ENCODE measurements around the gene CHRNA1.

Gene CHRNA1

GRCh38 chr2:174776223-174776622 is 12.0 kb upstream of the CHRNA1 start:
- no peaks in the 10 kb centered on the region for H3K36me3 ChIP-seq (replicated peaks; ENCODE audit: low read depth, low read length)
- H3K4me2 ChIP-seq (ENCODE audit: low read length) = no peak overlapping the region
- no peak overlapping the region for H3K4me3 ChIP-seq (ENCODE audit: low read length)
- H3K79me2 ChIP-seq (ENCODE audit: low read length) = no peaks in the 10 kb centered on the region
- H3K9ac ChIP-seq (ENCODE audit: low read length) = no peak overlapping the region
- H2AFZ ChIP-seq (ENCODE audit: low read depth, low read length) = no peak overlapping the region
- H3K27ac ChIP-seq (ENCODE audit: low read length) = no peak overlapping the region
- no peaks in the 10 kb centered on the region for H3K9me3 ChIP-seq (ENCODE audit: insufficient read depth, low read length)
- H4K20me1 ChIP-seq (ENCODE audit: insufficient read depth, low read length) = no peaks in the 10 kb centered on the region
- H3K4me1 ChIP-seq (ENCODE audit: low read length) = peaks cover 27% of the 10 kb centered on the region
- TF ChIP-seq EZH2phosphoT487 (IDR thresholded peaks at IDR 0.05; ENCODE audit: low read depth) = no peak
- peak; percentile 65 for TF ChIP-seq CTCF (IDR thresholded peaks at IDR 0.05; ENCODE audit: low read depth, low read length)
- no peaks in the 10 kb centered on the region for H3K27me3 ChIP-seq (ENCODE audit: low read depth, low read length)

- Histone ChIP-seq H3K36me3 (replicated peaks; ENCODE audit: low read depth, low read length) (no peaks in the 10 kb centered on the region), H3K4me3 (ENCODE audit: low read length) (no peak overlapping the region), H3K4me2 (ENCODE audit: low read length) (no peak overlapping the region), H3K27me3 (ENCODE audit: low read depth, low read length) (no peaks in the 10 kb centered on the region), H3K27ac (ENCODE audit: low read length) (no peak overlapping the region), H4K20me1 (ENCODE audit: insufficient read depth, low read length) (no peaks in the 10 kb centered on the region), H3K79me2 (ENCODE audit: low read length) (no peaks in the 10 kb centered on the region), H3K9ac (ENCODE audit: low read length) (no peak overlapping the region), H2AFZ (ENCODE audit: low read depth, low read length) (no peak overlapping the region), H3K4me1 (ENCODE audit: low read length) (peaks cover 29% of the 10 kb centered on the region), H3K9me3 (ENCODE audit: insufficient read depth, low read length) (no peaks in the 10 kb centered on the region)
- TF ChIP-seq EZH2phosphoT487 (IDR thresholded peaks at IDR 0.05; ENCODE audit: low read depth) (no peak), CTCF (IDR thresholded peaks at IDR 0.05; ENCODE audit: low read depth, low read length) (no peak)
These were observed 11.3 kb upstream of the CHRNA1 start for GRCh38 chr2:174775571-174775980.

GRCh38 chr2:174774886-174775285 is 10.6 kb upstream of the CHRNA1 start:
- TF ChIP-seq EZH2phosphoT487 (IDR thresholded peaks at IDR 0.05; ENCODE audit: low read depth) (no peak), CTCF (IDR thresholded peaks at IDR 0.05; ENCODE audit: low read depth, low read length) (no peak)
- Histone ChIP-seq H3K79me2 (ENCODE audit: low read length) (no peaks in the 10 kb centered on the region), H3K27me3 (ENCODE audit: low read depth, low read length) (no peaks in the 10 kb centered on the region), H3K9ac (ENCODE audit: low read length) (no peak overlapping the region), H4K20me1 (ENCODE audit: insufficient read depth, low read length) (no peaks in the 10 kb centered on the region), H3K27ac (ENCODE audit: low read length) (no peak overlapping the region), H3K4me2 (ENCODE audit: low read length) (no peak overlapping the region), H3K4me1 (ENCODE audit: low read length) (peaks cover 29% of the 10 kb centered on the region), H3K36me3 (replicated peaks; ENCODE audit: low read depth, low read length) (no peaks in the 10 kb centered on the region), H3K4me3 (ENCODE audit: low read length) (no peak overlapping the region), H2AFZ (ENCODE audit: low read depth, low read length) (no peak overlapping the region), H3K9me3 (ENCODE audit: insufficient read depth, low read length) (no peaks in the 10 kb centered on the region)

- H3K4me1 ChIP-seq (ENCODE audit: low read length) = peaks cover 29% of the 10 kb centered on the region
These were observed 8.9 kb upstream of the CHRNA1 start for GRCh38 chr2:174773215-174773614.

More at GRCh38 chr2:174773215-174773614, 8.9 kb upstream of the CHRNA1 start:
- TF ChIP-seq EZH2phosphoT487 (IDR thresholded peaks at IDR 0.05; ENCODE audit: low read depth) (no peak), CTCF (IDR thresholded peaks at IDR 0.05; ENCODE audit: low read depth, low read length) (no peak)
- Histone ChIP-seq H2AFZ (ENCODE audit: low read depth, low read length) (no peak overlapping the region), H3K4me3 (ENCODE audit: low read length) (no peak overlapping the region), H3K36me3 (replicated peaks; ENCODE audit: low read depth, low read length) (no peaks in the 10 kb centered on the region), H3K9me3 (ENCODE audit: insufficient read depth, low read length) (no peaks in the 10 kb centered on the region), H3K4me2 (ENCODE audit: low read length) (no peak overlapping the region), H3K79me2 (ENCODE audit: low read length) (no peaks in the 10 kb centered on the region), H3K9ac (ENCODE audit: low read length) (no peak overlapping the region), H3K27ac (ENCODE audit: low read length) (no peak overlapping the region), H3K27me3 (ENCODE audit: low read depth, low read length) (no peaks in the 10 kb centered on the region), H4K20me1 (ENCODE audit: insufficient read depth, low read length) (no peaks in the 10 kb centered on the region)

Data from OCI-LY3 (cell line).